GM19099 (cell line): Measurements from ENCODE around the gene DHRS9.

Experiments used
- POLR2A ChIP-seq: IDR thresholded peaks from 3 replicates; pipeline ENCODE4 v1.6.1; 2011; ENCODE audit warnings: low read depth; ENCODE audit not compliant: insufficient read length; ENCODE audit errors: extremely low read depth

Gene DHRS9

GRCh38 chr2:169069341-169069740, at the start of gene DHRS9:
TSS of gene DHRS9 (plus strand) at chr2:169069563. CDS start at chr2:169081582, 12,019 bp downstream.
- no peak for TF ChIP-seq POLR2A

- TF ChIP-seq POLR2A = no peak
These were observed 46.2 kb upstream of the DHRS9 start for GRCh38 chr2:169023161-169023560.

- TF ChIP-seq POLR2A = no peak
These were observed 43.3 kb upstream of the DHRS9 start for GRCh38 chr2:169026056-169026455.

- TF ChIP-seq POLR2A = no peak
These were observed 42.1 kb upstream of the DHRS9 start for GRCh38 chr2:169027234-169027633.

- no peak for TF ChIP-seq POLR2A
These were observed 40.0 kb upstream of the DHRS9 start for GRCh38 chr2:169029341-169029740.

GRCh38 chr2:169031202-169031601, 38.2 kb upstream of the DHRS9 start, which contains the start of gene ABCB11:
TSS of gene ABCB11 (minus strand) at chr2:169031324. CDS start at chr2:169018125, 13,199 bp downstream.
- TF ChIP-seq POLR2A = no peak

- no peak for TF ChIP-seq POLR2A
These were observed 35.1 kb upstream of the DHRS9 start for GRCh38 chr2:169034256-169034655.

GRCh38 chr2:169034984-169035544, 34.3 kb upstream of the DHRS9 start:
- TF ChIP-seq POLR2A = no peak

GRCh38 chr2:169035887-169036286, 33.5 kb upstream of the DHRS9 start:
- TF ChIP-seq POLR2A = no peak

- TF ChIP-seq POLR2A = no peak
These were observed 32.5 kb upstream of the DHRS9 start for GRCh38 chr2:169036736-169037440.

GRCh38 chr2:169038338-169038757, 31.0 kb upstream of the DHRS9 start:
- no peak for TF ChIP-seq POLR2A

GRCh38 chr2:169039702-169040101, 29.7 kb upstream of the DHRS9 start:
- TF ChIP-seq POLR2A = no peak

- no peak for TF ChIP-seq POLR2A
These were observed 27.8 kb upstream of the DHRS9 start for GRCh38 chr2:169041594-169041993.

GRCh38 chr2:169042856-169043255, 26.5 kb upstream of the DHRS9 start:
- no peak for TF ChIP-seq POLR2A

GRCh38 chr2:169046440-169047151, 22.8 kb upstream of the DHRS9 start:
- no peak for TF ChIP-seq POLR2A
